Measurements from ENCODE around the gene FZD1. TPM values are rescaled to one million over a fixed set of nuclear protein-coding genes. Genes with fewer than 3 reads are reported as not detected.
"Not testable (repeated sequence)": the region's sequence is repeated elsewhere in the genome, so short reads cannot be mapped to it uniquely, and the experiment has no call there.

The FZD1 gene
- polyA plus RNA-seq, 3 donors from 2014 or later: 0.12 TPM; not detected in 2

- H3K27ac Mint-ChIP-seq: no peak overlapping the region
- peaks cover 0 to 3% (median 0%) of the 10 kb centered on the region in 3 donors for H3K27me3 Mint-ChIP-seq (ENCODE audit: low read depth in 3 of 3)
- H3K36me3 Mint-ChIP-seq: no peaks in the 10 kb centered on the region
- no peak for DNase-seq
- H3K4me3 Mint-ChIP-seq: no peak overlapping the region
- H3K4me1 Mint-ChIP-seq: no peaks in the 10 kb centered on the region
- peaks cover 0 to 12% (median 4%) of the 10 kb centered on the region in 6 donors for H3K9me3 Mint-ChIP-seq
Measured at GRCh38 chr7:91294639-91295220, 30.5 kb downstream of the FZD1 start.

- Mint-ChIP-seq H3K27ac (no peak overlapping the region), H3K4me3 (no peak overlapping the region), H3K27me3 (ENCODE audit: low read depth in 3 of 3) (peaks cover 0 to 3% (median 0%) of the 10 kb centered on the region in 3 donors), H3K36me3 (no peaks in the 10 kb centered on the region), H3K4me1 (no peaks in the 10 kb centered on the region), H3K9me3 (peaks cover 0 to 12% (median 4%) of the 10 kb centered on the region in 6 donors)
- no peak for DNase-seq
Measured at GRCh38 chr7:91295576-91295975, 31.3 kb downstream of the FZD1 start.

GRCh38 chr7:91297939-91298338, 33.7 kb downstream of the FZD1 start:
- Mint-ChIP-seq H3K27ac (no peak overlapping the region), H3K9me3 (peaks cover 0 to 8% (median 4%) of the 10 kb centered on the region in 6 donors), H3K36me3 (no peaks in the 10 kb centered on the region), H3K27me3 (ENCODE audit: low read depth in 3 of 3) (peaks cover 0 to under 1% (median 0%) of the 10 kb centered on the region in 3 donors), H3K4me3 (no peak overlapping the region), H3K4me1 (no peaks in the 10 kb centered on the region)
- no peak for DNase-seq

GRCh38 chr7:91299952-91300775, 35.9 kb downstream of the FZD1 start:
- Mint-ChIP-seq H3K4me1 (no peaks in the 10 kb centered on the region), H3K9me3 (peaks cover 0 to 5% (median 1%) of the 10 kb centered on the region in 6 donors), H3K27me3 (ENCODE audit: low read depth in 3 of 3) (peaks cover 0 to 2% (median 0%) of the 10 kb centered on the region in 3 donors), H3K4me3 (no peak overlapping the region), H3K36me3 (no peaks in the 10 kb centered on the region), H3K27ac (no peak overlapping the region)
- no peak for DNase-seq

- no peaks in the 10 kb centered on the region for H3K4me1 Mint-ChIP-seq
- H3K9me3 Mint-ChIP-seq: peaks cover 0 to 3% (median 0%) of the 10 kb centered on the region in 6 donors
- H3K36me3 Mint-ChIP-seq: no peaks in the 10 kb centered on the region
- H3K27me3 Mint-ChIP-seq (ENCODE audit: low read depth in 3 of 3): peaks cover 0 to 2% (median 0%) of the 10 kb centered on the region in 3 donors
- no peak overlapping the region for H3K27ac Mint-ChIP-seq
- no peak for DNase-seq
- no peak overlapping the region for H3K4me3 Mint-ChIP-seq
Measured at GRCh38 chr7:91302794-91303193, 38.6 kb downstream of the FZD1 start.

GRCh38 chr7:91306266-91306665, 42.0 kb downstream of the FZD1 start:
- Mint-ChIP-seq H3K27me3 (ENCODE audit: low read depth in 3 of 3) (peaks cover 0 to 2% (median 1%) of the 10 kb centered on the region in 3 donors), H3K27ac (no peak overlapping the region), H3K36me3 (no peaks in the 10 kb centered on the region), H3K9me3 (peaks cover 0 to 3% (median under 1%) of the 10 kb centered on the region in 6 donors), H3K4me1 (no peaks in the 10 kb centered on the region), H3K4me3 (no peak overlapping the region)
- DNase-seq: no peak

GRCh38 chr7:91307467-91307866, 43.2 kb downstream of the FZD1 start:
- H3K4me3 Mint-ChIP-seq: no peak overlapping the region
- peaks cover 0 to 2% (median 1%) of the 10 kb centered on the region in 3 donors for H3K27me3 Mint-ChIP-seq (ENCODE audit: low read depth in 3 of 3)
- peaks cover 0 to 3% (median under 1%) of the 10 kb centered on the region in 6 donors for H3K9me3 Mint-ChIP-seq
- no peaks in the 10 kb centered on the region for H3K4me1 Mint-ChIP-seq
- no peaks in the 10 kb centered on the region for H3K36me3 Mint-ChIP-seq
- no peak for DNase-seq
- no peak overlapping the region for H3K27ac Mint-ChIP-seq

- not testable (repeated sequence) for DNase-seq; H3K36me3 Mint-ChIP-seq; H3K4me3 Mint-ChIP-seq; H3K4me1 Mint-ChIP-seq; H3K27me3 Mint-ChIP-seq (ENCODE audit: low read depth in 3 of 3); H3K9me3 Mint-ChIP-seq; H3K27ac Mint-ChIP-seq
Measured at GRCh38 chr7:91308191-91308590, 44.0 kb downstream of the FZD1 start.

GRCh38 chr7:91310830-91311460, 46.7 kb downstream of the FZD1 start:
- H3K36me3 Mint-ChIP-seq: no peaks in the 10 kb centered on the region

GRCh38 chr7:91311839-91312238, 47.6 kb downstream of the FZD1 start:
- Mint-ChIP-seq H3K27ac (no peak overlapping the region), H3K4me1 (no peaks in the 10 kb centered on the region), H3K9me3 (peaks cover 0 to 7% (median 2%) of the 10 kb centered on the region in 6 donors), H3K4me3 (no peak overlapping the region), H3K27me3 (ENCODE audit: low read depth in 3 of 3) (peaks cover 0 to 1% (median 0%) of the 10 kb centered on the region in 3 donors), H3K36me3 (no peaks in the 10 kb centered on the region)
- DNase-seq: no peak

More at GRCh38 chr7:91310830-91311460, 46.7 kb downstream of the FZD1 start:
- peaks cover 0 to 7% (median under 1%) of the 10 kb centered on the region in 6 donors for H3K9me3 Mint-ChIP-seq
- H3K27ac Mint-ChIP-seq: no peak overlapping the region
- no peaks in the 10 kb centered on the region for H3K4me1 Mint-ChIP-seq
- no peak overlapping the region for H3K4me3 Mint-ChIP-seq
- DNase-seq: no peak
- H3K27me3 Mint-ChIP-seq (ENCODE audit: low read depth in 3 of 3): peaks cover 0 to 1% (median 0%) of the 10 kb centered on the region in 3 donors

GRCh38 chr7:91313113-91313512, 48.9 kb downstream of the FZD1 start:
- Mint-ChIP-seq H3K4me1 (no peaks in the 10 kb centered on the region), H3K27ac (no peak overlapping the region)

GRCh38 chr7:91314591-91315323, 50.5 kb downstream of the FZD1 start:
- DNase-seq: no peak
- H3K27me3 Mint-ChIP-seq (ENCODE audit: low read depth in 3 of 3): peaks cover 0 to 1% (median 0%) of the 10 kb centered on the region in 3 donors
- H3K4me1 Mint-ChIP-seq: no peaks in the 10 kb centered on the region
- H3K4me3 Mint-ChIP-seq: no peak overlapping the region
- peaks cover 0 to 7% (median 1%) of the 10 kb centered on the region in 6 donors for H3K9me3 Mint-ChIP-seq
- no peak overlapping the region for H3K27ac Mint-ChIP-seq
- no peaks in the 10 kb centered on the region for H3K36me3 Mint-ChIP-seq

More at GRCh38 chr7:91313113-91313512, 48.9 kb downstream of the FZD1 start:
- no peak overlapping the region for H3K4me3 Mint-ChIP-seq
- H3K36me3 Mint-ChIP-seq: no peaks in the 10 kb centered on the region
- H3K27me3 Mint-ChIP-seq (ENCODE audit: low read depth in 3 of 3): peaks cover 0 to 1% (median 1%) of the 10 kb centered on the region in 3 donors
- no peak for DNase-seq
- peaks cover 0 to 7% (median 1%) of the 10 kb centered on the region in 6 donors for H3K9me3 Mint-ChIP-seq

GRCh38 chr7:91316426-91316825, 52.2 kb downstream of the FZD1 start:
- Mint-ChIP-seq H3K4me1 (no peaks in the 10 kb centered on the region), H3K4me3 (no peak overlapping the region)

More at GRCh38 chr7:91316426-91316825, 52.2 kb downstream of the FZD1 start:
- Mint-ChIP-seq H3K36me3 (no peaks in the 10 kb centered on the region), H3K9me3 (peaks cover 0 to 7% (median 0%) of the 10 kb centered on the region in 6 donors), H3K27me3 (ENCODE audit: low read depth in 3 of 3) (peaks cover 0 to 3% (median 0%) of the 10 kb centered on the region in 3 donors), H3K27ac (no peak overlapping the region)
- no peak for DNase-seq
